ENCODE data around the gene NFIX. TPM values are rescaled to one million over a fixed set of nuclear protein-coding genes. Genes with fewer than 3 reads are reported as not detected.
A peak's percentile ranks its signal among the peaks of the same experiment; 100 is the strongest.

The NFIX gene
- total and polyA plus RNA-seq, 2 donors (not counting 3 experiments of a cell fraction or from before 2014, with no cell fraction given) = 9.8 to 37.7 TPM

DNA sequence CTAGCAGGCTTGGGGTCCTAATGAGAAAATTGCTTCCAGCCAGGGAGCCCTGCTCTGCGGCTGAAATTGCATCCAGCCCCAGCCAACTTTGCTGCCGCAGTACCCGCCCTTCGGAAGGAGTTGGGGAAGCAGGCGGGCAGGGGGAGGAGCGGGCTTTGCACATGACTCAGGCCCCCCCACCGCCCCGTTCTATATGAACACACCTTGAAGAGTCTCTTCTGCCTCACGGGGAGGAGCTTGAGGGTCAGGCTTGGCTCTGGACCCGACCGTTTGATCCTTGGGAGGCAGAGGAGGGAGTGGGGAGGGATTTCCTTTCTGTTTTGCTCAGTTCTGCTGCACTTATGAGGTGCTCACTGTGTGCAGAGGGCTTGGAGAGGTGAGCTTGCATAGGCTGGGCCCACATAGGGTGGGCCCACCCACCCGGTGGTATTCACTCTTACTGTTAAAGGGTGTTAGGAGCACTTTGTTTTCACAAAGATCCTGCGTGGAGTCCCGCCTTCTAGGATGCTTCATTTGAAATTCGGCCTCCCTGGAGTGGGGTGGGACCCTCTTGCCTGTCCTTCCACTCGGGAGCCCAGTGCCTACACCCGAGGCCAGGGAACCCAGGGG, 60.9 kb downstream of the NFIX start:
- ChIA-PET POLR2A (interaction anchor here (0.9 kb wide), 1 partner anchor 38 kb away, joined by 3 read pairs; no protein-coding TSS in a partner anchor), CTCF (interaction anchor here (1.0 to 15.7 kb wide), 6 partner anchors 14 to 91 kb away, joined by 4 to 463 read pairs (median 34); no protein-coding TSS in a partner anchor)
- Histone ChIP-seq H3K79me2 (ENCODE audit: control insufficient read depth, insufficient read depth, low read length) (no peaks in the 10 kb centered on the region), H3K36me3 (ENCODE audit: control insufficient read depth in 2 of 2, extremely low read depth in 1 of 2, insufficient read depth in 2 of 2, low read length in 2 of 2) (no peaks in the 10 kb centered on the region), H3K27me3 (ENCODE audit: control insufficient read depth in 2 of 2, insufficient read depth in 2 of 2, low read length in 2 of 2) (no peaks in the 10 kb centered on the region), H3K4me3 (replicated peaks in 1 of 3; ENCODE audit: insufficient read depth in 1 of 3, low read depth in 1 of 3, low read length in 3 of 3) (no peak overlapping the region), H4K20me1 (replicated peaks; ENCODE audit: control insufficient read depth, extremely low read depth, insufficient read depth, low read length) (no peaks in the 10 kb centered on the region), H2AFZ (ENCODE audit: low read depth, low read length) (no peak overlapping the region), H3K4me1 (ENCODE audit: control insufficient read depth, extremely low read depth, insufficient read depth, low read length) (peaks cover 69% of the 10 kb centered on the region), H3K27ac (ENCODE audit: insufficient read depth, low read depth, low read length) (peak overlapping the region; percentile 61), H3K9me1 (replicated peaks; ENCODE audit: control insufficient read depth, extremely low read depth, insufficient read depth, low read length) (no peaks in the 10 kb centered on the region), H3K4me2 (ENCODE audit: insufficient read depth, low read length) (no peak overlapping the region), H3K9ac (replicated peaks; ENCODE audit: extremely low read depth, insufficient read depth, low read length) (peak overlapping the region; percentile 33), H3K9me3 (replicated peaks; ENCODE audit: control insufficient read depth, insufficient read depth, low read length) (no peaks in the 10 kb centered on the region)
- no TSS peak for BruUV-seq (replicated peaks)
- peak; percentile 55 for FAIRE-seq
- intact Hi-C loops (cut with micrococcal nuclease) (no loop called here), dilution Hi-C loops (cut with MboI; ENCODE audit: extremely low pct_ligation_motif_present, low sequenced_read_pairs) (no loop called here)
- no peak for DNase-seq (ENCODE audit: low read depth, low spot score)
- TF ChIP-seq EZH2 (IDR thresholded peaks at IDR 0.05; ENCODE audit: borderline replicate concordance, low read depth, low read length, severe bottlenecking) (no peak), JUN (IDR thresholded peaks at IDR 0.05; ENCODE audit: borderline replicate concordance, insufficient read depth, insufficient read length, low read depth) (no peak), POLR2A (IDR thresholded peaks at IDR 0.05; ENCODE audit: low read depth, low read length) (no peak), POLR2AphosphoS5 (IDR thresholded peaks at IDR 0.05; ENCODE audit: insufficient read depth, low read depth, low read length) (no peak), GATA2 (IDR thresholded peaks at IDR 0.05; ENCODE audit: insufficient read depth, insufficient read length, low read depth, low read length) (no peak), FOS (IDR thresholded peaks at IDR 0.05; ENCODE audit: borderline replicate concordance, insufficient read depth, low read length) (no peak), CTCF (IDR thresholded peaks at IDR 0.05; ENCODE audit: extremely low read depth in 1 of 2, insufficient read depth in 1 of 2, low read depth in 1 of 2, low read length in 2 of 2) (no peak), MYC (IDR thresholded peaks at IDR 0.05; ENCODE audit: low read depth, low read length) (no peak)
- TF ChIP-seq, protein P1, sequence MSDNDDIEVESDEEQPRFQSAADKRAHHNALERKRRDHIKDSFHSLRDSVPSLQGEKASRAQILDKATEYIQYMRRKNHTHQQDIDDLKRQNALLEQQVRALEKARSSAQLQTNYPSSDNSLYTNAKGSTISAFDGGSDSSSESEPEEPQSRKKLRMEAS (IDR thresholded peaks at IDR 0.05; ENCODE audit: insufficient read depth, insufficient read length) = no peak

All from endothelial cell of umbilical vein (primary cell).